Measurements from ENCODE around the gene ADAD2. TPM values are rescaled to one million over a fixed set of nuclear protein-coding genes. Genes with fewer than 3 reads are reported as not detected.

Gene ADAD2
- total and polyA plus RNA-seq, 2 of the 4 experiments (the other 2 are of a cell fraction) = not detected

- no peak overlapping the region for H2BK15ac ChIP-seq (ENCODE audit: low read depth, low read length)
- TF ChIP-seq RCOR1 (IDR thresholded peaks at IDR 0.05; ENCODE audit: insufficient replicate concordance, low read length) = no peak
- no peak for TF ChIP-seq ELK1 (IDR thresholded peaks at IDR 0.05; ENCODE audit: borderline replicate concordance, low read depth, low read length)
- no peak for TF ChIP-seq BHLHE40 (IDR thresholded peaks at IDR 0.05; ENCODE audit: low read depth, low read length)
- no peak for TF ChIP-seq USF2 (IDR thresholded peaks at IDR 0.05; ENCODE audit: low read depth, low read length)
- no peak for TF ChIP-seq RAD21 (IDR thresholded peaks at IDR 0.05; ENCODE audit: low read length)
- no peak for TF ChIP-seq MXI1 (IDR thresholded peaks at IDR 0.05; ENCODE audit: borderline replicate concordance, low read depth, low read length)
- TF ChIP-seq CEBPB (IDR thresholded peaks at IDR 0.05; ENCODE audit: low read depth, low read length) = no peak
- TF ChIP-seq SMC3 (IDR thresholded peaks at IDR 0.05; ENCODE audit: low read depth, low read length) = no peak
- no peak for TF ChIP-seq MAZ (IDR thresholded peaks at IDR 0.05; ENCODE audit: borderline replicate concordance, low read depth, low read length)
- no peak for TF ChIP-seq POLR2A (IDR thresholded peaks at IDR 0.05; ENCODE audit: low read depth, low read length)
- TF ChIP-seq RFX5 (IDR thresholded peaks at IDR 0.05; ENCODE audit: low read depth, low read length) = no peak
- no peak for TF ChIP-seq MAFK (IDR thresholded peaks at IDR 0.05; ENCODE audit: low read depth, low read length)
- no peak for TF ChIP-seq NFE2L2 (IDR thresholded peaks at IDR 0.05; ENCODE audit: low read depth, low read length)
- TF ChIP-seq FOS (IDR thresholded peaks at IDR 0.05; ENCODE audit: low read depth, low read length) = no peak
- TF ChIP-seq CHD1 (IDR thresholded peaks at IDR 0.05; ENCODE audit: low read depth, low read length) = no peak
- TF ChIP-seq, protein P1, sequence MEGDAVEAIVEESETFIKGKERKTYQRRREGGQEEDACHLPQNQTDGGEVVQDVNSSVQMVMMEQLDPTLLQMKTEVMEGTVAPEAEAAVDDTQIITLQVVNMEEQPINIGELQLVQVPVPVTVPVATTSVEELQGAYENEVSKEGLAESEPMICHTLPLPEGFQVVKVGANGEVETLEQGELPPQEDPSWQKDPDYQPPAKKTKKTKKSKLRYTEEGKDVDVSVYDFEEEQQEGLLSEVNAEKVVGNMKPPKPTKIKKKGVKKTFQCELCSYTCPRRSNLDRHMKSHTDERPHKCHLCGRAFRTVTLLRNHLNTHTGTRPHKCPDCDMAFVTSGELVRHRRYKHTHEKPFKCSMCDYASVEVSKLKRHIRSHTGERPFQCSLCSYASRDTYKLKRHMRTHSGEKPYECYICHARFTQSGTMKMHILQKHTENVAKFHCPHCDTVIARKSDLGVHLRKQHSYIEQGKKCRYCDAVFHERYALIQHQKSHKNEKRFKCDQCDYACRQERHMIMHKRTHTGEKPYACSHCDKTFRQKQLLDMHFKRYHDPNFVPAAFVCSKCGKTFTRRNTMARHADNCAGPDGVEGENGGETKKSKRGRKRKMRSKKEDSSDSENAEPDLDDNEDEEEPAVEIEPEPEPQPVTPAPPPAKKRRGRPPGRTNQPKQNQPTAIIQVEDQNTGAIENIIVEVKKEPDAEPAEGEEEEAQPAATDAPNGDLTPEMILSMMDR (conservative IDR thresholded peaks at IDR 0.05; ENCODE audit: low read depth, low read length) = no peak
- no peaks in the 10 kb centered on the region for H3K9me3 ChIP-seq (ENCODE audit: control insufficient read depth, insufficient read depth, low read length)
- no peak overlapping the region for H3K23ac ChIP-seq (ENCODE audit: low read depth, low read length)
- H3K36me3 ChIP-seq (ENCODE audit: control insufficient read depth, insufficient read depth, low read length) = no peaks in the 10 kb centered on the region
- no peak overlapping the region for H3K9ac ChIP-seq (ENCODE audit: low read depth, low read length)
- ATAC-seq (ENCODE audit: low read depth) (no peak), DNase-seq (no peak)
- no peak overlapping the region for H2BK20ac ChIP-seq (ENCODE audit: low read depth, low read length)
- H2AFZ ChIP-seq (replicated peaks; ENCODE audit: low read length, poor library complexity) = no peak overlapping the region
- no peak overlapping the region for H3K14ac ChIP-seq (replicated peaks; ENCODE audit: low read depth, low read length)
- in situ Hi-C loops (cut with MboI; ENCODE audit: low sequenced_read_pairs) (no loop called here), dilution Hi-C loops (cut with HindIII; ENCODE audit: low sequenced_read_pairs, unreplicated experiment) (no loop called here), intact Hi-C loops (cut with micrococcal nuclease) (no loop called here)
- no peak overlapping the region for H2AK9ac ChIP-seq (replicated peaks; ENCODE audit: low read depth, low read length, poor library complexity)
- H3K4me2 ChIP-seq (ENCODE audit: low read depth, low read length) = no peak overlapping the region
- H4K8ac ChIP-seq (ENCODE audit: low read depth in 2 of 2, low read length in 2 of 2) = no peak overlapping the region
- no peak overlapping the region for H3K56ac ChIP-seq (ENCODE audit: extremely low read depth, insufficient read depth, low read length)
- POLR2A ChIA-PET (ENCODE audit: unreplicated experiment) = interaction anchor here (0.5 kb wide), 1 partner anchor 78 kb away, joined by 3 read pairs; no protein-coding TSS in a partner anchor
- no peaks in the 10 kb centered on the region for H4K20me1 ChIP-seq (ENCODE audit: insufficient read depth, low read length)
- H3K27me3 ChIP-seq (ENCODE audit: control insufficient read depth, insufficient read depth, low read length) = peaks cover 11% of the 10 kb centered on the region; the same call in 1 of the 2 replicates
- H3K4me1 ChIP-seq (ENCODE audit: control insufficient read depth, insufficient read depth, low read length) = peaks cover 9% of the 10 kb centered on the region
- BruUV-seq (replicated peaks) = no TSS peak
- H3K9me1 ChIP-seq (ENCODE audit: insufficient read depth, low read length) = peaks cover 6% of the 10 kb centered on the region; the same call in 1 of the 2 replicates
- no peak overlapping the region for H4K5ac ChIP-seq (ENCODE audit: low read depth, low read length)
- H2AK5ac ChIP-seq (ENCODE audit: low read depth, low read length) = no peak overlapping the region
- no peak overlapping the region for H4K91ac ChIP-seq (ENCODE audit: insufficient read depth, low read depth, low read length)
- H2BK5ac ChIP-seq (ENCODE audit: low read depth, low read length, poor library complexity, severe bottlenecking) = no peak overlapping the region
- no peak overlapping the region for H2BK120ac ChIP-seq (ENCODE audit: low read depth, low read length)
- WGBS, 2 experiments (ENCODE audit: extremely low coverage in 2 of 2, insufficient read length in 1 of 2) = no CpG with 5 or more reads among the region's 8 CpGs
- no peaks in the 10 kb centered on the region for H3K79me1 ChIP-seq (ENCODE audit: low read depth in 1 of 2, low read length in 2 of 2)
- H3K18ac ChIP-seq (ENCODE audit: low read depth, low read length) = no peak overlapping the region
- CTCF ChIA-PET = no interaction called here
- H3K4me3 ChIP-seq (ENCODE audit: insufficient read depth, low read depth, low read length) = no peak overlapping the region
- H3K4ac ChIP-seq (ENCODE audit: low read depth, low read length) = no peak overlapping the region
- H3K27ac ChIP-seq (ENCODE audit: insufficient read depth, low read length) = no peak overlapping the region
Observed at GRCh38 chr16:84226026-84226425, 35.1 kb downstream of the ADAD2 start.

Measured in IMR-90 (cell line).